HG03064 (cell line): ENCODE data around the gene MT1G.
"Not testable (repeated sequence)": the region's sequence is repeated elsewhere in the genome, so short reads cannot be mapped to it uniquely, and the experiment has no call there.

Experiments
- ATAC-seq: cut with Tn5 transposase; IDR thresholded peaks from one replicate; pipeline ENCODE4 v1.9.1; 2021; ENCODE audit warnings: low read depth; ENCODE audit not compliant: unreplicated experiment

MT1G gene

DNA sequence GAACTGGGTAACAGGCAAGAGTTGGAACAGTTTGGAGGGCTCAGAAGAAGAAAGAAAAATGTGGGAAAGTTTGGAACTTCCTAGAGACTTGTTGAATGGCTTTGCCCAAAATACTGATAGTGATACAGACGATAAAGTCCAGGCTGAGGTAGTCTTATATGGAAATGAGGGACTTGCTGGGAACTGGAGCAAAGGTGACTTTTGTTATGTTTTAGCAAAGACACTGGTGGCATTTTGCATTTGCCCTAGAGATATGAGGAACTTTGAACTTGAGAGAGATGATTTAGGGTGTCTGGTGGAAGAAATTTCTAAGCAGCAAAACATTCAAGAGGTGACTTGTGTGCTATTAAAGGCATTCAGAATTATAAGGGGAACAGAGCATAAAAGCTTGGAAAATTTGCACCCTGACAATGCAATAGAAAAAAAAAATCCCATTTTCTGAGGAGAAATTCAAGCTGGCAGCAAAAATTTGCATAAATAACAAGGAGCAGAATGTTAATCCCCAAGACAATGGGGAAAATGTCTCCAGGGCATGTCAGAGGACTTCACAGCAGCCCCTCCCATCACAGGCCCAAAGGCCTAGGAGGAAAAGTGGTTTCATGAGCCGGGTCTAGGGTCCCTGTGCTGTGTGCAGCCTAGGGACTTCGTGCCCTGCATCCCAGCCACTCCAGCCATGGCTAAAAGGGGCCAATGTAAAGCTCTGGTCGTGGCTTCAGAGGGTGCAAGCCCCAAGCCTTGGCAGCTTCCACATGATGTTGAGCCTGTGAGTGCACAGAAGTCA, 46.0 kb downstream of the MT1G start:
- not testable (repeated sequence) for ATAC-seq

DNA sequence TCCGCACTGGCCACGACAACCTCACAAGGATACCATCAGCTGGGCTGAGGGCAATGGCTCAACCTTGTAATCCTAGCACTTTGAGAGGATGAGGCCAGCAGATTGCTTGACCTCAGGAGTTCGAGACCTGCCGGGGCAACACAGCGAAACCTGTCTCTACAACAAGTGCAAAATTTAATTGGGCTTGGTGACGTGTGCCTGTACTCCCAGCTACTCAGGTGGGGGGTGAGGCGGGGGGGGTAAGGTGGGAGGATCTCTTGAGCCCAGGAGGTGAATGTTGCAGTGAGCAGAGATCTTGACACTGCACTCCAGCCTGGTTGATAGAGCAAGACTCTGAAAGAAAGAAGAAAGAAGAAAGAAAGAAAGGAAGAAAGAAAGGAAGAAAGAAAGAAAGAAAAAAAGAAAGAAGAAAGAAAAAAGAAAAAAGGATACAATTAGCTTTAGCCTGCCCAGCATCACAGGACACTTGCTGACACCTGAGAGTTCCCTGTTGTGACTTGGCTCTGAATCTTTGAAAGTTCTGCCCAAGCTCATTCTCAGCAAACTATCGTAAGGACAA, 47.4 kb downstream of the MT1G start:
- no peak for ATAC-seq

DNA sequence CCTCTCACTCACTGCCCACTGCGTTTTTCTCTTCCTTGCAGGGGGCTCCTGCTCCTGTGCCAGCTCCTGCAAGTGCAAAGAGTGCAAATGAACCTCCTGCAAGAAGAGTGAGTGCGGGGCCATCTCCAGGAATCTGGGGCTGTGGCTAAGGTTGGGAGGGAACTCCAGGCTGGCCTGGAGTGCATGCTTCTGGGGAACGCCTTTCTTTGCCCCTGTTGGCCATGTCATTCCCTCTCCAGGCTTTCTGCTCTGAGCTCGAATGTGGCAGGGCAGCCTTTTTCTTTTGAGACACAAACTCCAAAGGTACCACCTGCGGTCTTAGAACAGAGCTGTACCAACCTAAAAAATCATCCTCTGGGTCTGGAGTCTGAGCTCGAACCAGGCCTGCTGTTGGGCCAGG, 49.7 kb downstream of the MT1G start:
- no peak for ATAC-seq

DNA sequence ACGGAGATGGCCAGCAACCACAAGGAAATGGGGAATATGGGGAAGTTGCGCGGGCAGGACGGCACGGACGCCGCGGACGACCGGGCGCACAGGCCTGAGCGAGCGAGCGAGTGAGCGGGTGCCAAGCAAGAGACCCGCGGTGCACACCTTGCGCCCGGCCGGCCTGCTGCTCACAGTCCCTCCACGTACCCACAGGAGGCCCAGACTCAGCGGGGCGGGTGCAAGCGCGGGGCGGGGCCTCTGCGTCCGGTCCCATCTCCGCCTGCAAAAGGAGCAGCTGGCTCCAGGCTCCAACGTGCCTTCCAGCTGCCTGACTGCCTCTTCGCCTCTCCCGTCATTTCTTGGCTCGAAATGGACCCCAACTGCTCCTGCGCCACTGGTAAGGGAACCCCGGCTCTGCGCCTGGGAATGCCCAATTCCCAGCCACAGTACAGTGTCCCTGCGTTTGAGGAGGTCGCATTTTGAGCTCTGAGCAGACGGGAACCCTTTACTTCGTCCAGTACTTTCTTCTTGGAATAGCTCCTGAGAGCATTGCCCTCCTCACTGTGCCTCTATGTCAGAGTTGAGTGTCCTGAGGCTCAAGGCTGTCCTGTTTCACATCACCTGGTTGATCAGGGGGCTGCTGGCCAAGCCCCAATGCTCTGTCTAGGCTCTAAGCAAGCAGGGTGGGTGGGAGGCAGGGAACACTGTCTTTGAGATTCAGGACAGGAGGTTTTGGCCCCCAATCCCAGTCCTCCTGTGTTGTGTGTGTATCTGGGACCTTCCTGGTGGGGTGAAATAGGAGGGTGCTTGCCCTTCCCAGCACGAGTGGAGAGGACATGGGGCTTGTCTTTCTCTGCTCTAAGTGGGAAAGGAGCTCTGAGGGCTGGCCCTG, 50.4 kb downstream of the MT1G start:
- ATAC-seq = no peak
